HG02973 (cell line): ENCODE results near the gene ADARB2.

Experiments used
- ATAC-seq: cut with Tn5 transposase; IDR thresholded peaks from one replicate; pipeline ENCODE4 v1.9.1; 2021; ENCODE audit warnings: moderate library complexity; ENCODE audit not compliant: unreplicated experiment

Gene ADARB2

GRCh38 chr10:1274701-1275544 is 462.4 kb downstream of the ADARB2 start:
- no peak for ATAC-seq

GRCh38 chr10:1274111-1274661 is 463.1 kb downstream of the ADARB2 start:
- ATAC-seq: no peak

GRCh38 chr10:1273372-1274105 is 463.8 kb downstream of the ADARB2 start:
- ATAC-seq: no peak

- ATAC-seq: no peak
Measured at GRCh38 chr10:1272777-1273161, 464.6 kb downstream of the ADARB2 start.

- ATAC-seq: no peak
Measured at GRCh38 chr10:1272079-1272776, 465.1 kb downstream of the ADARB2 start.

GRCh38 chr10:1270906-1271305 is 466.4 kb downstream of the ADARB2 start:
- ATAC-seq: no peak

GRCh38 chr10:1270490-1270889 is 466.8 kb downstream of the ADARB2 start:
- ATAC-seq: no peak

- no peak for ATAC-seq
Measured at GRCh38 chr10:1268831-1269230, 468.5 kb downstream of the ADARB2 start.

GRCh38 chr10:1267568-1267967 is 469.8 kb downstream of the ADARB2 start:
- no peak for ATAC-seq

- ATAC-seq: no peak
Measured at GRCh38 chr10:1267148-1267547, 470.2 kb downstream of the ADARB2 start.

- no peak for ATAC-seq
Measured at GRCh38 chr10:1266033-1266802, 471.1 kb downstream of the ADARB2 start.

GRCh38 chr10:1264001-1264400 is 473.3 kb downstream of the ADARB2 start:
- ATAC-seq: no peak

- no peak for ATAC-seq
Measured at GRCh38 chr10:1257274-1257673, 480.1 kb downstream of the ADARB2 start.

GRCh38 chr10:1256432-1256725 is 480.9 kb downstream of the ADARB2 start:
- ATAC-seq: no peak

- ATAC-seq: no peak
Measured at GRCh38 chr10:1255600-1256431, 481.5 kb downstream of the ADARB2 start.

GRCh38 chr10:1255118-1255517 is 482.2 kb downstream of the ADARB2 start:
- ATAC-seq: no peak

GRCh38 chr10:1253523-1254353 is 483.6 kb downstream of the ADARB2 start:
- ATAC-seq: no peak

GRCh38 chr10:1251769-1252168 is 485.6 kb downstream of the ADARB2 start:
- no peak for ATAC-seq
